ENCODE data around the gene S1PR2. TPM values are rescaled to one million over a fixed set of nuclear protein-coding genes. Genes with fewer than 3 reads are reported as not detected.

S1PR2 gene, protein sequence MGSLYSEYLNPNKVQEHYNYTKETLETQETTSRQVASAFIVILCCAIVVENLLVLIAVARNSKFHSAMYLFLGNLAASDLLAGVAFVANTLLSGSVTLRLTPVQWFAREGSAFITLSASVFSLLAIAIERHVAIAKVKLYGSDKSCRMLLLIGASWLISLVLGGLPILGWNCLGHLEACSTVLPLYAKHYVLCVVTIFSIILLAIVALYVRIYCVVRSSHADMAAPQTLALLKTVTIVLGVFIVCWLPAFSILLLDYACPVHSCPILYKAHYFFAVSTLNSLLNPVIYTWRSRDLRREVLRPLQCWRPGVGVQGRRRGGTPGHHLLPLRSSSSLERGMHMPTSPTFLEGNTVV
- total RNA-seq (2014; rRNA removed; shearing (Covaris generic); ENCODE audit: low replicate concordance): 65.1 and 67.6 TPM in 2 replicates

DNA sequence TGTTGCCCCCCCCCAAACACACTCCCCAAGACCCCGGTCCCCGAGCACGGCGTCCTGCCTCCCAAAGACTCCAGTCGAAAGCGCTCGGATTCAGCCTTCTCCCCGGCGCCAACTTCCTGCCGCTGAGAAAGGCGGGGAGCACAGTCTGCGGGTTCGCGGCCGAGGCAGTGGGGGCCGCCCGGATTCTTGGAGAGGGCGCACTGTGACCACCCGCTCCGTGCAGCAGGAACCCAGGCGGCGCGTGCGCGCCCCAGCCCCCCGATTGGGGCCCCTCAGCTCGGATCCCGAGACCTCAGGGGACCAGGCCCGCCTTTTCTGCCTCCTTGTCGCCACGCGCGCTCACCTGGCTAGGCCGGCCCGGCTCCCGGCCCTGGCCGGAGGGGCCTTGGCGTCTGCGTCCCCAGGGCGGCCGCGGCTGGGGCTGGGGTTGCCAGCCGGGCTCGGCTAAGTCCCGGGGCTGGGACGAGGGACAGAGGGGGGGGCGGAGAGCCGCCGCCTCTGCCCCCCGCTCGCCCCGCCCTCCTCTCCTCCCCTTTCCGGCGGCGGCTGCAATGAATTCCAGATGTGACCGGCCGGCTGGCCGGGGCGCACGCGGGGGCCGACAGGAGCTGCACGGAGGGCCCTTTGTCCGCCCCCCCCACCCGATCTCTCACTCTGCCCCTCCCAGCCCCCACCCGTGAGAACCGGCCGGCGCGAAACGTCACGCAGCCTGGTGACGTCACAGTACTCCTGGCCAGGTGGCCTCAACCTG lies at the start of gene S1PR2:
Gene S1PR2, minus strand, starts transcription at position 471 of the 751 bp plus-strand sequence. CDS start 6,426 bp downstream, outside the sequence.
- no peaks in the 10 kb centered on the region for H3K9me2 ChIP-seq (replicated peaks; ENCODE audit: insufficient read depth, low read length)
- H3K27me3 ChIP-seq (ENCODE audit: low read length): no peaks in the 10 kb centered on the region
- H3K36me3 ChIP-seq (ENCODE audit: insufficient read depth, low read length): no peaks in the 10 kb centered on the region
- peak within 1 kb of the TSS; percentile 94 for H3K9ac ChIP-seq (ENCODE audit: low read length)
- H3K4me3 ChIP-seq (ENCODE audit: low read length): peak within 1 kb of the TSS; percentile 90
- H3K9me3 ChIP-seq (ENCODE audit: low read length): no peaks in the 10 kb centered on the region
- no peak within 1 kb of the TSS for H2AFZ ChIP-seq (ENCODE audit: low read length)
- H3K79me2 ChIP-seq (ENCODE audit: low read length): peaks cover 45% of the 10 kb centered on the region
- no peaks in the 10 kb centered on the region; the same call in 1 of the 2 replicates for H4K20me1 ChIP-seq (ENCODE audit: insufficient read depth, low read depth, low read length)
- peak; percentile 90 for DNase-seq
- peak within 1 kb of the TSS; percentile 93 for H3K4me2 ChIP-seq (ENCODE audit: low read depth, low read length, poor library complexity, severe bottlenecking)
- H3K4me1 ChIP-seq (ENCODE audit: low read length): peaks cover 70% of the 10 kb centered on the region
- H3K27ac ChIP-seq (ENCODE audit: low read length): peak within 1 kb of the TSS; percentile 91

DNA sequence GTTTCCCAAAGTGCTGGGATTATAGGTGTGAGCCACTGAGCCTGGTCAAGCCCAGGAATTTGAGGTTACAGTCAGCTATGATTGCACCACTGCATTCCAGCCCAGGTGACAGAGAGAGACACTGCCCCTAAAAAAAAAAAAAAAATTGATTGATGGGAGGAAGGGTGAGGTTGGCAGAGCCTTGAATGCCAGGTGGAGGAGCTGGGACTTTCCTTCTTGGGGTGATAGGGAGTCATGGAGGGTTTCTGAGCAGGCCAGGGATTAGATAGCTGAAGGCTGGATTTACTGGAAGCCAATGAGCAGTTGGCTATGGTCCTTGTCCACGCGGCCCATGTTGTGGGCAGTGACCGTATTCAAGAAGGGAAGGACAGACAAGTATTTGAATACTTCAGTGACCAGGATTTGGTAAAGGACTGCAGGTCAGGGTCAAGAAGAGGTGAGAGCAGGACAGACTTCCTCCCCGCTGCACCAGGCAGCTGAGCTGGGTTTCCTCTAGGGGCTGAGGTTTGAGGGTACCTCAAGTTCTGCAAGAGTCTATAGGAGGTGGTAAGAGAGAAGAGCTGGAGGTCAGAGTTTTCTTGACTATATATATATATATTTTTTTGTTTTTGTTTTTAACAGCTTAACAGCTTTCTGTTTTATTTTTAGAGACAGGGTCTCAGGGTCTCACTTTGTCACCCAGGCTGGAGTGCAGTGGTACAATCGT lies 48.8 kb upstream of the S1PR2 start:
- no peak overlapping the region for H3K9ac ChIP-seq (ENCODE audit: low read length)
- no peak overlapping the region for H3K4me3 ChIP-seq (ENCODE audit: low read length)
- H2AFZ ChIP-seq (ENCODE audit: low read length): no peak overlapping the region
- H3K27ac ChIP-seq (ENCODE audit: low read length): no peak overlapping the region
- H3K36me3 ChIP-seq (ENCODE audit: insufficient read depth, low read length): no peaks in the 10 kb centered on the region
- H4K20me1 ChIP-seq (ENCODE audit: insufficient read depth, low read depth, low read length): no peaks in the 10 kb centered on the region
- H3K4me1 ChIP-seq (ENCODE audit: low read length): no peaks in the 10 kb centered on the region
- no peaks in the 10 kb centered on the region for H3K27me3 ChIP-seq (ENCODE audit: low read length)
- DNase-seq: no peak
- no peak overlapping the region for H3K4me2 ChIP-seq (ENCODE audit: low read depth, low read length, poor library complexity, severe bottlenecking)
- no peaks in the 10 kb centered on the region for H3K9me2 ChIP-seq (replicated peaks; ENCODE audit: insufficient read depth, low read length)
- no peaks in the 10 kb centered on the region for H3K9me3 ChIP-seq (ENCODE audit: low read length)
- no peaks in the 10 kb centered on the region for H3K79me2 ChIP-seq (ENCODE audit: low read length)

DNA sequence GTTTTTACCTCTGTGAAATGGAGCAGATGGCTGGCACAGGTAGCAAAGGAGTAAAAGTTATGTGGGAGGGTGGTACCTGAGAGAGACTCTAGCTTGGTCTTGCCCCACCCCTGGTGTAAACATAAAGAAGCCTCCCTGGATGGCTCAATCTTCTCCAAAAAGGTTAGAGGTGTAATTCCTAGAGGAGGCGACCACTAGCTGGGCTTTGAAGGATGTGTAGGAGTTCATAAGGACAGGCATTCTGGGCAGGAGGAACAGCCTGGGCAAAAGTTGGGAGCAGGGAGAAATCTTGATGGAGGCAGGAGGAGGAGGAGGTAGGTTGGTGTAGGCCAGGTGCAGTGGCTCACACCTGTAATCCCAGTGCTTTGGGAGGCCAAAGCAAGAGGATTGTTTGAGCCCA lies 47.8 kb upstream of the S1PR2 start:
- no peaks in the 10 kb centered on the region for H4K20me1 ChIP-seq (ENCODE audit: insufficient read depth, low read depth, low read length)
- DNase-seq: no peak
- no peaks in the 10 kb centered on the region for H3K27me3 ChIP-seq (ENCODE audit: low read length)
- no peak overlapping the region for H3K4me2 ChIP-seq (ENCODE audit: low read depth, low read length, poor library complexity, severe bottlenecking)
- H3K36me3 ChIP-seq (ENCODE audit: insufficient read depth, low read length): no peaks in the 10 kb centered on the region
- no peak overlapping the region for H2AFZ ChIP-seq (ENCODE audit: low read length)
- H3K79me2 ChIP-seq (ENCODE audit: low read length): no peaks in the 10 kb centered on the region
- H3K9me3 ChIP-seq (ENCODE audit: low read length): no peaks in the 10 kb centered on the region
- no peak overlapping the region for H3K4me3 ChIP-seq (ENCODE audit: low read length)
- no peak overlapping the region for H3K9ac ChIP-seq (ENCODE audit: low read length)
- no peaks in the 10 kb centered on the region for H3K4me1 ChIP-seq (ENCODE audit: low read length)
- H3K9me2 ChIP-seq (replicated peaks; ENCODE audit: insufficient read depth, low read length): no peaks in the 10 kb centered on the region
- no peak overlapping the region for H3K27ac ChIP-seq (ENCODE audit: low read length)

DNA sequence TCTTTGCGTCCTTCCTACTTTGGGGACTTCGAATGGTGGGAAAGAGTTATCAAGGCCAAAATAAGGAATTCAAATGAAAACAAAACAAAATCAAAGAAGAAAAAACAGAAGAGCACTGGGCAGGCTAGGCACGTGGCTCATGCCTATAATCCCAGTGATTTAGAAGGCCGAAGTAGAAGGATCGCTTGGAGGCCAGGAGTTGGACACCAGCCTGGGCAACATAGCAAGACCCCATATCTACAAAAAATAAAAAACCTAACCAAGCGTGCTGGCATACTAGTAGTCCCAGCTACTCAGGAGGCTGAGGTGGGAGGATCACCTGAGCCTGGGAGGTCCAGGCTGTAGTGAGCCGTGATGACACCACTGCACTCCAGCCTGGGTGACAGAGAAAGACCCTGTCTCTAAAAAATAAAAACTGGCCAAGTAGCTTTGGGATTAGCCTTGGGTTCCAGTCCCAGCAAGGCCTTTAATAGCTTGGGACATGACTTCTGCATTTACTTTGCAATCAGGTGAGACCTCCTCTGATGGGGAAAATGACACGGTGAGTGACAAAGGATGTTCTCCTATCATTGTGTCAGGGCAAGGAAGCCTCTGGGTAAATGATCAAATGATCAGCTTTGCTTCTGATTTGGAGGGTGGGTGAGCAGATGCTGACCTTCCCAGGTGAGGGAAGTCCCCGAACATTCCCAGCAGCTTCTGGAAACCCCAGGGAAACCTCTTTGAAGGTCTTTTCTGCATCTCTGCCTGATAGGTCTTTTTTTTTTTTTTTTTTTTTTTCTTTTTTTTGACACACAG lies 46.9 kb upstream of the S1PR2 start:
- H3K79me2 ChIP-seq (ENCODE audit: low read length): no peaks in the 10 kb centered on the region
- H3K4me2 ChIP-seq (ENCODE audit: low read depth, low read length, poor library complexity, severe bottlenecking): no peak overlapping the region
- H3K27me3 ChIP-seq (ENCODE audit: low read length): no peaks in the 10 kb centered on the region
- H4K20me1 ChIP-seq (ENCODE audit: insufficient read depth, low read depth, low read length): no peaks in the 10 kb centered on the region
- H3K4me1 ChIP-seq (ENCODE audit: low read length): no peaks in the 10 kb centered on the region
- H3K27ac ChIP-seq (ENCODE audit: low read length): no peak overlapping the region
- H3K36me3 ChIP-seq (ENCODE audit: insufficient read depth, low read length): no peaks in the 10 kb centered on the region
- no peaks in the 10 kb centered on the region for H3K9me3 ChIP-seq (ENCODE audit: low read length)
- H2AFZ ChIP-seq (ENCODE audit: low read length): no peak overlapping the region
- no peaks in the 10 kb centered on the region for H3K9me2 ChIP-seq (replicated peaks; ENCODE audit: insufficient read depth, low read length)
- H3K4me3 ChIP-seq (ENCODE audit: low read length): no peak overlapping the region
- DNase-seq: no peak
- no peak overlapping the region for H3K9ac ChIP-seq (ENCODE audit: low read length)

DNA sequence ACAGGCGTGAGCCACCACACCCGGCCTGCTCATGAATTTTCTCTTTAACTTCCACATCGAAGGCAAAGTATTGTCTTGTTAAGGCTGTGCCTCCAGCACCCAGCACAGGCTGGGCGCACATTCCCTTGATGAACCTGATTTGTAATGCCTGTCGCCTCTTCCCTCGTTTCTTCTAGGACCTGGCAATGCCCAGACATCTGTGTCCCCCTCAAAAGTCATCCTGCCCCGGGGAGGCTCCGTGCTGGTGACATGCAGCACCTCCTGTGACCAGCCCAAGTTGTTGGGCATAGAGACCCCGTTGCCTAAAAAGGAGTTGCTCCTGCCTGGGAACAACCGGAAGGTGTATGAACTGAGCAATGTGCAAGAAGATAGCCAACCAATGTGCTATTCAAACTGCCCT lies 43.5 kb upstream of the S1PR2 start:
- Histone ChIP-seq H3K4me1 (ENCODE audit: low read length) (peaks cover 22% of the 10 kb centered on the region), H3K9ac (ENCODE audit: low read length) (no peak overlapping the region), H3K27me3 (ENCODE audit: low read length) (no peaks in the 10 kb centered on the region), H3K9me2 (replicated peaks; ENCODE audit: insufficient read depth, low read length) (no peaks in the 10 kb centered on the region), H3K36me3 (ENCODE audit: insufficient read depth, low read length) (no peaks in the 10 kb centered on the region), H3K9me3 (ENCODE audit: low read length) (no peaks in the 10 kb centered on the region), H3K79me2 (ENCODE audit: low read length) (no peaks in the 10 kb centered on the region), H3K27ac (ENCODE audit: low read length) (no peak overlapping the region), H3K4me3 (ENCODE audit: low read length) (no peak overlapping the region), H3K4me2 (ENCODE audit: low read depth, low read length, poor library complexity, severe bottlenecking) (no peak overlapping the region), H2AFZ (ENCODE audit: low read length) (no peak overlapping the region), H4K20me1 (ENCODE audit: insufficient read depth, low read depth, low read length) (no peaks in the 10 kb centered on the region)
- DNase-seq: no peak

DNA sequence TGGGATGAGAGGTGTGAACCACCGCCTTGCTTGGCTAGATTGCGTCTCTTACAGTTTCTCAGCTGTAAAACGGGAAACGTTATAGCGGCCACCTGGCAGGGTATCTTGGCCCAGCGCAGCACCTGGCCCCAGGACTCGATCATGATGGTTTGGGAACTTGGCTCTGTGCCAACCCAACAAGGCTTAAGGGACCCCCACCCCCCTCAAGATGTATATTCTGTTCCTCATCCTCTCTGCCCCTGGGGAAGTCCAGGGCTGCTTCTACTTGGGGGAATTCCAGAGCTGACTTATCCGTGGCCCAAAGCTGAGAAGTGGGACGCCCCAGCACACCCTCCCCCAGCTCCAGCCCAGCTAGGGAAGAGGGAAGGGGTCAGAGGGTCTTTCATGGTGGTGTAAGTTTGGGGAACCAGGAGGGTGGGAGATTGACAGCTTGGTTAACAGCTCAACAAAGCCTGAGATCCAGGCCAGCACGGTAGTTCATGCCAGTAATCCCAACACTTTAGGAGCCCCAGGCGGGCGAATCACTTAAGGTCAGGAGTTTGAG lies 40.5 kb upstream of the S1PR2 start:
- Histone ChIP-seq H3K4me1 (ENCODE audit: low read length) (peaks cover 23% of the 10 kb centered on the region), H3K79me2 (ENCODE audit: low read length) (no peaks in the 10 kb centered on the region), H3K4me3 (ENCODE audit: low read length) (no peak overlapping the region), H3K36me3 (ENCODE audit: insufficient read depth, low read length) (no peaks in the 10 kb centered on the region), H3K9me2 (replicated peaks; ENCODE audit: insufficient read depth, low read length) (no peaks in the 10 kb centered on the region), H3K27me3 (ENCODE audit: low read length) (no peaks in the 10 kb centered on the region), H4K20me1 (ENCODE audit: insufficient read depth, low read depth, low read length) (no peaks in the 10 kb centered on the region), H2AFZ (ENCODE audit: low read length) (no peak overlapping the region), H3K9me3 (ENCODE audit: low read length) (no peaks in the 10 kb centered on the region), H3K9ac (ENCODE audit: low read length) (no peak overlapping the region), H3K4me2 (ENCODE audit: low read depth, low read length, poor library complexity, severe bottlenecking) (peak overlapping the region; percentile 68), H3K27ac (ENCODE audit: low read length) (no peak overlapping the region)
- peak; percentile 39 for DNase-seq

DNA sequence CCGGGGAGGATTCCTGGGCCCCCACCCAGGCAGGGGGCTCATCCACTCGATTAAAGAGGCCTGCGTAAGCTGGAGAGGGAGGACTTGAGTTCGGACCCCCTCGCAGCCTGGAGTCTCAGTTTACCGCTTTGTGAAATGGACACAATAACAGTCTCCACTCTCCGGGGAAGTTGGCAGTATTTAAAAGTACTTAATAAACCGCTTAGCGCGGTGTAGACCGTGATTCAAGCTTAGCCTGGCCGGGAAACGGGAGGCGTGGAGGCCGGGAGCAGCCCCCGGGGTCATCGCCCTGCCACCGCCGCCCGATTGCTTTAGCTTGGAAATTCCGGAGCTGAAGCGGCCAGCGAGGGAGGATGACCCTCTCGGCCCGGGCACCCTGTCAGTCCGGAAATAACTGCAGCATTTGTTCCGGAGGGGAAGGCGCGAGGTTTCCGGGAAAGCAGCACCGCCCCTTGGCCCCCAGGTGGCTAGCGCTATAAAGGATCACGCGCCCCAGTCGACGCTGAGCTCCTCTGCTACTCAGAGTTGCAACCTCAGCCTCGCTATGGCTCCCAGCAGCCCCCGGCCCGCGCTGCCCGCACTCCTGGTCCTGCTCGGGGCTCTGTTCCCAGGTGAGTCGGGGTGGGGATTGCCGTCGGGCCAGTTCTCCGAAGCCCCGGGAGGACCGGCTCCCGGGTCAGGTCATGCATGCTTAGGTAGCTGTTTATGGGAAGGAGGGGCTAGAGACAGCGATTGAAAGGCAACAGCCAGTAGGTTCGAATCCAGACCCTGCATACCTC lies 39.7 kb upstream of the S1PR2 start, which contains the start of gene ICAM1:
Gene ICAM1, plus strand, starts transcription at position 505 of the 779 bp plus-strand sequence. Its CDS starts 40 bp downstream, at position 545.
- Histone ChIP-seq H2AFZ (ENCODE audit: low read length) (peak within 1 kb of the TSS; percentile 91; the same call in 1 of the 2 replicates), H3K4me1 (ENCODE audit: low read length) (peaks cover 23% of the 10 kb centered on the region), H3K9me3 (ENCODE audit: low read length) (no peaks in the 10 kb centered on the region), H3K9me2 (replicated peaks; ENCODE audit: insufficient read depth, low read length) (no peaks in the 10 kb centered on the region), H3K79me2 (ENCODE audit: low read length) (no peaks in the 10 kb centered on the region), H3K27ac (ENCODE audit: low read length) (no peak within 1 kb of the TSS), H3K9ac (ENCODE audit: low read length) (peak within 1 kb of the TSS; percentile 62), H3K27me3 (ENCODE audit: low read length) (no peaks in the 10 kb centered on the region), H4K20me1 (ENCODE audit: insufficient read depth, low read depth, low read length) (no peaks in the 10 kb centered on the region), H3K4me3 (ENCODE audit: low read length) (peak within 1 kb of the TSS; percentile 57), H3K36me3 (ENCODE audit: insufficient read depth, low read length) (no peaks in the 10 kb centered on the region), H3K4me2 (ENCODE audit: low read depth, low read length, poor library complexity, severe bottlenecking) (peak within 1 kb of the TSS; percentile 73)
- peak; percentile 71 for DNase-seq
